Measurements from ENCODE around the gene UMOD.

UMOD gene

GRCh38 chr16:20352615-20353014 lies at the start of gene UMOD:
Gene UMOD (minus strand): TSS chr16:20352715. CDS start chr16:20350737, 1,978 bp downstream.
- DNase-seq (ENCODE audit: low read depth): no peak
- TF ChIP-seq CTCF (IDR thresholded peaks at IDR 0.05; ENCODE audit: insufficient read depth, low read depth, low read length, missing control alignments): no peak
- no peak within 1 kb of the TSS for H3K4me3 ChIP-seq (ENCODE audit: low read depth, low read length)

- DNase-seq (ENCODE audit: low read depth): no peak
- no peak overlapping the region for H3K4me3 ChIP-seq (ENCODE audit: low read depth, low read length)
- no peak for TF ChIP-seq CTCF (IDR thresholded peaks at IDR 0.05; ENCODE audit: insufficient read depth, low read depth, low read length, missing control alignments)
Observed at GRCh38 chr16:20401475-20402016, 49.0 kb upstream of the UMOD start.

GRCh38 chr16:20401066-20401465 lies 48.6 kb upstream of the UMOD start:
- no peak for TF ChIP-seq CTCF (IDR thresholded peaks at IDR 0.05; ENCODE audit: insufficient read depth, low read depth, low read length, missing control alignments)
- no peak for DNase-seq (ENCODE audit: low read depth)

GRCh38 chr16:20399185-20399584 lies 46.7 kb upstream of the UMOD start:
- TF ChIP-seq CTCF (IDR thresholded peaks at IDR 0.05; ENCODE audit: insufficient read depth, low read depth, low read length, missing control alignments): no peak

More at GRCh38 chr16:20401066-20401465, 48.6 kb upstream of the UMOD start:
- no peak overlapping the region for H3K4me3 ChIP-seq (ENCODE audit: low read depth, low read length)

GRCh38 chr16:20398603-20399002 lies 46.1 kb upstream of the UMOD start:
- no peak for DNase-seq (ENCODE audit: low read depth)
- no peak for TF ChIP-seq CTCF (IDR thresholded peaks at IDR 0.05; ENCODE audit: insufficient read depth, low read depth, low read length, missing control alignments)
- no peak overlapping the region for H3K4me3 ChIP-seq (ENCODE audit: low read depth, low read length)

More at GRCh38 chr16:20399185-20399584, 46.7 kb upstream of the UMOD start:
- no peak overlapping the region for H3K4me3 ChIP-seq (ENCODE audit: low read depth, low read length)
- no peak for DNase-seq (ENCODE audit: low read depth)

- no peak overlapping the region for H3K4me3 ChIP-seq (ENCODE audit: low read depth, low read length)
- DNase-seq (ENCODE audit: low read depth): no peak
- no peak for TF ChIP-seq CTCF (IDR thresholded peaks at IDR 0.05; ENCODE audit: insufficient read depth, low read depth, low read length, missing control alignments)
Observed at GRCh38 chr16:20397468-20398074, 45.1 kb upstream of the UMOD start.

Data from GM12865 (cell line).